ENCODE measurements around the gene ACOX3.

ACOX3 gene

GRCh38 chr4:8467016-8467415, 26.5 kb upstream of the ACOX3 start:
- no peak for DNase-seq

- no peak for DNase-seq
Observed at GRCh38 chr4:8465615-8466611, 25.4 kb upstream of the ACOX3 start.

GRCh38 chr4:8464381-8464780, 23.9 kb upstream of the ACOX3 start:
- DNase-seq: no peak

- DNase-seq: no peak
Observed at GRCh38 chr4:8463811-8464210, 23.3 kb upstream of the ACOX3 start.

GRCh38 chr4:8461616-8462015, 21.1 kb upstream of the ACOX3 start:
- no peak for DNase-seq

GRCh38 chr4:8461086-8461485, 20.6 kb upstream of the ACOX3 start:
- DNase-seq: no peak

- no peak for DNase-seq
Observed at GRCh38 chr4:8459867-8460445, 19.4 kb upstream of the ACOX3 start.

- no peak for DNase-seq
Observed at GRCh38 chr4:8457646-8458252, 17.2 kb upstream of the ACOX3 start.

- no peak for DNase-seq
Observed at GRCh38 chr4:8453957-8454356, 13.4 kb upstream of the ACOX3 start.

GRCh38 chr4:8451440-8452182, 11.1 kb upstream of the ACOX3 start:
- DNase-seq: no peak

GRCh38 chr4:8446122-8446521, 5.6 kb upstream of the ACOX3 start:
- no peak for DNase-seq

- DNase-seq: no peak
Observed at GRCh38 chr4:8443801-8444200, 3.3 kb upstream of the ACOX3 start.

GRCh38 chr4:8442596-8443358, 2.3 kb upstream of the ACOX3 start:
- DNase-seq: no peak

- no peak for DNase-seq
Observed at GRCh38 chr4:8441499-8442091, 1.1 kb upstream of the ACOX3 start.

GRCh38 chr4:8439914-8440491, 520 bp downstream of the ACOX3 start:
- DNase-seq: peak in 1 of 2 experiments; percentile 4

- DNase-seq: no peak
Observed at GRCh38 chr4:8439168-8439567, 1.4 kb downstream of the ACOX3 start.

GRCh38 chr4:8438743-8439142, 1.8 kb downstream of the ACOX3 start:
- no peak for DNase-seq

- DNase-seq: no peak
Observed at GRCh38 chr4:8437281-8437680, 3.2 kb downstream of the ACOX3 start.

- no peak for DNase-seq
Observed at GRCh38 chr4:8435656-8436121, 4.8 kb downstream of the ACOX3 start.

- DNase-seq: no peak
Observed at GRCh38 chr4:8434251-8435073, 6.1 kb downstream of the ACOX3 start.
